Panc1 (cell line): ENCODE data around the gene CDH5. TPM values are rescaled to one million over a fixed set of nuclear protein-coding genes. Genes with fewer than 3 reads are reported as not detected.

Source experiments
- ATAC-seq: fragments of 200-7000 bp; cut with Tn5 transposase; 2 replicates; pipeline ENCODE4 v1.9.1; 2020; ENCODE audit warnings: mild to moderate bottlenecking, moderate library complexity
- BruUV-seq: library from RNA; stranded (reverse); fragments of 400-500 nt; replicated peaks from 2 replicates; lab custom pipeline; 2021; lab: Mats Ljungman, UMichigan
- CTCF ChIA-PET: fragments of 300-600 bp; sonication (Branson Sonifier 250); formaldehyde crosslinking; loops from one replicate; lab custom pipeline; 2022; ENCODE audit warnings: antibody characterized with exemption; lab: Charles Lee
- POLR2A ChIA-PET: fragments of 300-600 bp; sonication (Branson Sonifier 250); formaldehyde crosslinking; loops from one replicate; lab custom pipeline; 2022; ENCODE audit warnings: antibody characterized with exemption; lab: Charles Lee
- DNase-seq: peaks from one replicate; pipeline ENCODE4 v3.0.0-alpha.2; 2010; ENCODE audit warnings: low read depth, low spot score
- H3K27ac ChIP-seq: 2 replicates; pipeline ENCODE4 v1.5.1; 2011; ENCODE audit warnings: mild to moderate bottlenecking, low read length, inconsistent platforms
- H3K27me3 ChIP-seq: fragments of 200-500 bp; sonication (Bioruptor generic); 2 replicates; pipeline ENCODE4 v1.6.0; 2014; ENCODE audit warnings: low read length, inconsistent platforms; ENCODE audit not compliant: control insufficient read depth, insufficient read depth
- H3K36me3 ChIP-seq: fragments of 200-500 bp; sonication (Bioruptor generic); 2 replicates; pipeline ENCODE4 v1.5.1; 2014; ENCODE audit warnings: inconsistent platforms, mild to moderate bottlenecking, low read length, moderate library complexity; ENCODE audit not compliant: control insufficient read depth, insufficient read depth
- H3K4me1 ChIP-seq: 2 replicates; pipeline ENCODE4 v1.5.1; 2011; ENCODE audit warnings: inconsistent platforms, mild to moderate bottlenecking, low read length, moderate library complexity; ENCODE audit not compliant: control insufficient read depth, insufficient read depth
- H3K4me3 ChIP-seq, 2 experiments: 2 replicates each; pipeline ENCODE4 v1.5.1; 2011 to 2012; ENCODE audit warnings: low read depth in 2 of 2, low read length in 2 of 2, mild to moderate bottlenecking in 2 of 2, inconsistent platforms in 1 of 2, moderate library complexity in 1 of 2
- H3K9me3 ChIP-seq: fragments of 200-500 bp; sonication (Bioruptor generic); 2 replicates; pipeline ENCODE4 v1.5.1; 2014; ENCODE audit warnings: low read depth, mild to moderate bottlenecking, inconsistent platforms, low read length, moderate library complexity; ENCODE audit not compliant: control insufficient read depth, insufficient read depth
- POLR2AphosphoS5 ChIP-seq: IDR thresholded peaks from 2 replicates; pipeline ENCODE4 v1.6.1; 2012; ENCODE audit warnings: mild to moderate bottlenecking, low read depth, low read length, moderate library complexity
- SIN3A ChIP-seq: IDR thresholded peaks from 2 replicates; pipeline ENCODE4 v1.6.1; 2012; ENCODE audit warnings: low read depth, mild to moderate bottlenecking, low read length, moderate library complexity, borderline replicate concordance; ENCODE audit not compliant: insufficient read depth
- TCF7L2 ChIP-seq: IDR thresholded peaks from 2 replicates; pipeline ENCODE4 v1.6.1; 2011; ENCODE audit warnings: mild to moderate bottlenecking, low read depth, low read length, inconsistent platforms
- in situ Hi-C: cut with HindIII; loops from 2 replicates; pipeline ENCODE4 v1.10.0; 2016; ENCODE audit warnings: low sequenced_read_pairs, low pct_unique_long_range_greater_than_20kb
- intact Hi-C: fragments of 100-400 bp; cut with micrococcal nuclease; formaldehyde crosslinking; loops from one replicate; pipeline ENCODE4 v1.10.0; 2022; ENCODE audit not compliant: unreplicated experiment
- total RNA-seq: library from RNA; stranded (reverse); gene quantifications from one replicate; pipeline ENCODE4 v1.2.1, GENCODE V29; 2021; ENCODE audit not compliant: unreplicated experiment
- TF ChIP-seq, protein P1 (sequence below), 2 experiments: IDR thresholded peaks; 2 replicates each; pipeline ENCODE4 v1.6.1; 2011 to 2012; ENCODE audit warnings: low read depth in 2 of 2, control low read depth in 1 of 2, low read length in 1 of 2, mild to moderate bottlenecking in 1 of 2, moderate library complexity in 1 of 2; ENCODE audit not compliant: insufficient read depth in 1 of 2
- TF ChIP-seq, protein P2 (sequence below): fragments of 450-650 bp; IDR thresholded peaks from 2 replicates; pipeline ENCODE4 v1.5.1; 2017; ENCODE audit warnings: mild to moderate bottlenecking

Gene CDH5
- total RNA-seq, 1 experiment from 2014 or later: 0.18 TPM

DNA sequence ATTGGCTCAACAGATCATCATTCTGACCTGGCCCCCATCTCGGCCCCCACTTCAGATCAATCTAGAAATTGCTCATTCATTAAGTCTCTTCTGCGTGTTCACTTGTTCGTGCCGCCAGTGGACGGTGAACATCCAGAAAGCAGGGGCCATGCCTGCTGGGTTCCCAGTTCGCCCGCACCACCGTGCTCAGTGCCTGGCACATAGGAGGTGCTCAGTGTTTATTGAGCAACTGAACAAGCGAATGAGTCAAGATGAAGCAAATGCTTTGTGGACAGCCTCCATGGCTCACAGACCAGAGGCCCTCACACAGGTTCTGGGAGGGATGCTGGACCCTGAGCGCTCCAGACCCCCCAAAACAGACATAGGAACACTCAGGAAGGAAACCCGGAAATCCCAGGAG, 74.5 kb downstream of the CDH5 start:
- DNase-seq: no peak
- no TSS peak for BruUV-seq
- intact Hi-C loops: no loop called here
- Histone ChIP-seq H3K4me1 (no peaks in the 10 kb centered on the region), H3K27ac (no peak overlapping the region), H3K4me3 (no peak overlapping the region), H3K9me3 (no peaks in the 10 kb centered on the region), H3K36me3 (no peaks in the 10 kb centered on the region), H3K27me3 (no peaks in the 10 kb centered on the region)
- in situ Hi-C loops: no loop called here
- ChIA-PET CTCF (no interaction called here), POLR2A (no interaction called here)
- ATAC-seq: no peak
- no peak for TF ChIP-seq TCF7L2
- TF ChIP-seq, protein P1, sequence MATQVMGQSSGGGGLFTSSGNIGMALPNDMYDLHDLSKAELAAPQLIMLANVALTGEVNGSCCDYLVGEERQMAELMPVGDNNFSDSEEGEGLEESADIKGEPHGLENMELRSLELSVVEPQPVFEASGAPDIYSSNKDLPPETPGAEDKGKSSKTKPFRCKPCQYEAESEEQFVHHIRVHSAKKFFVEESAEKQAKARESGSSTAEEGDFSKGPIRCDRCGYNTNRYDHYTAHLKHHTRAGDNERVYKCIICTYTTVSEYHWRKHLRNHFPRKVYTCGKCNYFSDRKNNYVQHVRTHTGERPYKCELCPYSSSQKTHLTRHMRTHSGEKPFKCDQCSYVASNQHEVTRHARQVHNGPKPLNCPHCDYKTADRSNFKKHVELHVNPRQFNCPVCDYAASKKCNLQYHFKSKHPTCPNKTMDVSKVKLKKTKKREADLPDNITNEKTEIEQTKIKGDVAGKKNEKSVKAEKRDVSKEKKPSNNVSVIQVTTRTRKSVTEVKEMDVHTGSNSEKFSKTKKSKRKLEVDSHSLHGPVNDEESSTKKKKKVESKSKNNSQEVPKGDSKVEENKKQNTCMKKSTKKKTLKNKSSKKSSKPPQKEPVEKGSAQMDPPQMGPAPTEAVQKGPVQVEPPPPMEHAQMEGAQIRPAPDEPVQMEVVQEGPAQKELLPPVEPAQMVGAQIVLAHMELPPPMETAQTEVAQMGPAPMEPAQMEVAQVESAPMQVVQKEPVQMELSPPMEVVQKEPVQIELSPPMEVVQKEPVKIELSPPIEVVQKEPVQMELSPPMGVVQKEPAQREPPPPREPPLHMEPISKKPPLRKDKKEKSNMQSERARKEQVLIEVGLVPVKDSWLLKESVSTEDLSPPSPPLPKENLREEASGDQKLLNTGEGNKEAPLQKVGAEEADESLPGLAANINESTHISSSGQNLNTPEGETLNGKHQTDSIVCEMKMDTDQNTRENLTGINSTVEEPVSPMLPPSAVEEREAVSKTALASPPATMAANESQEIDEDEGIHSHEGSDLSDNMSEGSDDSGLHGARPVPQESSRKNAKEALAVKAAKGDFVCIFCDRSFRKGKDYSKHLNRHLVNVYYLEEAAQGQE (IDR thresholded peaks at IDR 0.05; ENCODE audit: insufficient read depth in 1 of 2, low read depth in 2 of 2, low read length in 1 of 2): no peak
- TF ChIP-seq SIN3A: no peak
- TF ChIP-seq POLR2AphosphoS5: no peak
- TF ChIP-seq, protein P2, sequence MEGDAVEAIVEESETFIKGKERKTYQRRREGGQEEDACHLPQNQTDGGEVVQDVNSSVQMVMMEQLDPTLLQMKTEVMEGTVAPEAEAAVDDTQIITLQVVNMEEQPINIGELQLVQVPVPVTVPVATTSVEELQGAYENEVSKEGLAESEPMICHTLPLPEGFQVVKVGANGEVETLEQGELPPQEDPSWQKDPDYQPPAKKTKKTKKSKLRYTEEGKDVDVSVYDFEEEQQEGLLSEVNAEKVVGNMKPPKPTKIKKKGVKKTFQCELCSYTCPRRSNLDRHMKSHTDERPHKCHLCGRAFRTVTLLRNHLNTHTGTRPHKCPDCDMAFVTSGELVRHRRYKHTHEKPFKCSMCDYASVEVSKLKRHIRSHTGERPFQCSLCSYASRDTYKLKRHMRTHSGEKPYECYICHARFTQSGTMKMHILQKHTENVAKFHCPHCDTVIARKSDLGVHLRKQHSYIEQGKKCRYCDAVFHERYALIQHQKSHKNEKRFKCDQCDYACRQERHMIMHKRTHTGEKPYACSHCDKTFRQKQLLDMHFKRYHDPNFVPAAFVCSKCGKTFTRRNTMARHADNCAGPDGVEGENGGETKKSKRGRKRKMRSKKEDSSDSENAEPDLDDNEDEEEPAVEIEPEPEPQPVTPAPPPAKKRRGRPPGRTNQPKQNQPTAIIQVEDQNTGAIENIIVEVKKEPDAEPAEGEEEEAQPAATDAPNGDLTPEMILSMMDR: no peak

DNA sequence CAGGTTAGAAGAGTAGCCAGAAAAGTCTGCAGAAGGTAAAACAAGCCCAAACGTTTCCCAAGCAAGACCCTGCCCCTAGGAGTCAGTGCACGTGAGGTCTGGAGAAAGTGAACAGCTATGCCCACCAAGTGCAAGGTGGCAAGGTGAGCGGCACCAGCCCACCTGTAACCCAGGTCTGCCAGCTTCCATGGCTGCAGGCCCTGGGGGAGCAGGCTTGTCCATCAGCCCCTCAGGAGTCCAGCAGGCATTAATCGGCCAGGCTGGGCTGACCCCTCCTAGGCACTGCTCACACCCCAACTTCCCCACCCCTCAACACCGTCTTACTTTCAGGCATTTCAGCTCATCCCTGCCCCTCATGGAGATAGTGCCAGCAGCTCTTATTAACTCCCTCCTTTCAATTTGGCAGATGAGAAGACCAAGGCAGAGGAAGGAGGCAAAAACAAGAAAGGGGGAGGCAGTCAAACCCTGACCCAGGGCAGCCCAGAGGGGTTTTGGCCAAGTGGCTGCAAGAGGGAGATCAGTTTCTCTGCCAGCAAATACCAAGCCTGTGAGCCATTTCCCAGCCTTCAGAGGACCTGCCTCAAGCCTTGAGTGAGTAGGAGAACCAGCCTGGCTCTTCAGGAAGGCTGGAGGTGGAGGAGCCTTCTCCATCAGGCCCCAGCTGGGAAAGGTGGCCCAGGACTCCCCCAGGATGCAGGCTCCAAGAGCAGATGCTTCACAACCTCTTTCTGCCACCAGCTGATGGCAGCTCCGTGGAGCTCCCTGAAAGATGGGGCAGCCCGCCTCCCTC, 75.3 kb downstream of the CDH5 start:
- no peaks in the 10 kb centered on the region for H3K4me1 ChIP-seq
- intact Hi-C loops (no loop called here), in situ Hi-C loops (no loop called here)
- no peaks in the 10 kb centered on the region for H3K9me3 ChIP-seq
- no peak overlapping the region for H3K27ac ChIP-seq
- no peak overlapping the region for H3K4me3 ChIP-seq
- DNase-seq: no peak
- ChIA-PET CTCF (no interaction called here), POLR2A (no interaction called here)
- BruUV-seq: no TSS peak
- no peaks in the 10 kb centered on the region for H3K27me3 ChIP-seq
- ATAC-seq: no peak
- H3K36me3 ChIP-seq: no peaks in the 10 kb centered on the region
- TF ChIP-seq POLR2AphosphoS5 (no peak), TCF7L2 (no peak), SIN3A (no peak)
- TF ChIP-seq, protein P2: no peak
- TF ChIP-seq, protein P1 (IDR thresholded peaks at IDR 0.05; ENCODE audit: insufficient read depth in 1 of 2, low read depth in 2 of 2, low read length in 1 of 2): no peak
